Measurements from ENCODE around the gene FN3KRP.
"Not testable (repeated sequence)": the region's sequence is repeated elsewhere in the genome, so short reads cannot be mapped to it uniquely, and the experiment has no call there.

FN3KRP gene

GRCh38 chr17:82737967-82738877, 21.7 kb downstream of the FN3KRP start:
- no peak for TF ChIP-seq CTCF (IDR thresholded peaks at IDR 0.05; ENCODE audit: low read depth, low read length, missing control alignments)
- no peak for DNase-seq (ENCODE audit: low read depth)
- H3K4me3 ChIP-seq (ENCODE audit: low read depth, low read length): no peak overlapping the region

GRCh38 chr17:82740906-82741759, 24.6 kb downstream of the FN3KRP start:
- TF ChIP-seq CTCF (IDR thresholded peaks at IDR 0.05; ENCODE audit: low read depth, low read length, missing control alignments): no peak
- H3K4me3 ChIP-seq (ENCODE audit: low read depth, low read length): no peak overlapping the region
- DNase-seq (ENCODE audit: low read depth): no peak

DNA sequence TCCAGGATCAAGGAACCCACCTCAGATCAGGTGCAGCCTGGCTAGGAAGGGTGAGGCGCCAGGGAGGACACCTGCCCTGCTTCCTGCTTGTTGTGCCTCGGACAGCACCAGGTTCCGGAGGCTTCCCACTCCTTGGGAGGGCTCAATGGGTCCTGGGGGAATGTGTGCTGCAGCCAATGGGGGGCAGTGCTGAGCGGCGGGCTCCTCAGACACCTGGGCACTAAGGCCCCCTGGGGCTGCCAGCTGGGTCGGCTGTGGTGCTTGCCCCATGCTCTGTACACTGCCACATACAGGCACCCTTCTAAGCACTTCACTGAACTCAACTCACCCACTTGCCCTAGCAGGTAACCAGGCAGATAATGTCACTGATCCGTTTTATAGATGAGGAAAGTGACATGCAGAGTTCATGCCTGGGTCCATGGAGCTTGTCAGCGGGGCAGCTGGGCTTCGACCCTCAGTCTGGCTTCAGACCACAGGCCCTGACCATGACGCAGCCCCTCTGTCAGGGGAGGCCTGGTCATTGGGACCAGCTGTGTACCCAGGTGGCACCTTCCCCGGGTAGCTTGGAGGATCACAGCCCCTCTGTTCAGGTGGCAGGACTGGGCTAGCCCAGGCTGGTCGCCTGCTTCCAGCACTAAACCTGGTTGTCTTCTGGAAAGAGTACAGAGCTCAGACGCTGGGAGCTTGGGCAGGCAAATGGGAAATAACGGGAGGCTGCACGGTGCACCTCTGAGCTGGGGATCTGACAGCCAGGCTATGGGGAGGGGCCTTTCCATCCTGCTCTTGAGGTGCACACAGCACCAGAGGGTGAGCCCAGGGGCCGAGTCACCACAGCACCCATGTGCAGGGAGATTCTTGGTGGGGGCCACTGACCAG, 27.1 kb downstream of the FN3KRP start:
- no peak for DNase-seq (ENCODE audit: low read depth)
- TF ChIP-seq CTCF (IDR thresholded peaks at IDR 0.05; ENCODE audit: low read depth, low read length, missing control alignments): no peak
- H3K4me3 ChIP-seq (ENCODE audit: low read depth, low read length): no peak overlapping the region

DNA sequence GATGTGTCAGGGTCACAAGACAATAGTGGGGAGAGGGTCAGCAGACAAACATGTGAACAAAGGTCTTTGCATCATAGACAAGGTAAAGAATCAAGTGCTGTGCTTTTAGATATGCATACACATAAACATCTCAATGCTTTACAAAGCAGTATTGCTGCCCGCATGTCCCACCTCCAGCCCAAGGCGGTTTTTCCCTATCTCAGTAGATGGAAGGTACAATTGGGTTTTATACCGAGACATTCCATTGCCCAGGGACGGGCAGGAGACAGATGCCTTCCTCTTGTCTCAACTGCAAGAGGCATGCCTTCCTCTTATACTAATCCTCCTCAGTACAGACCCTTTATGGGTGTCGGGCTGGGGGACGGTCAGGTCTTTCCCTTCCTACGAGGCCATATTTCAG, 28.2 kb downstream of the FN3KRP start:
- not testable (repeated sequence) for DNase-seq (ENCODE audit: low read depth); H3K4me3 ChIP-seq (ENCODE audit: low read depth, low read length)

- no peak for DNase-seq (ENCODE audit: low read depth)
- no peak overlapping the region for H3K4me3 ChIP-seq (ENCODE audit: low read depth, low read length)
These were observed 29.0 kb downstream of the FN3KRP start for GRCh38 chr17:82745524-82745923.

DNA sequence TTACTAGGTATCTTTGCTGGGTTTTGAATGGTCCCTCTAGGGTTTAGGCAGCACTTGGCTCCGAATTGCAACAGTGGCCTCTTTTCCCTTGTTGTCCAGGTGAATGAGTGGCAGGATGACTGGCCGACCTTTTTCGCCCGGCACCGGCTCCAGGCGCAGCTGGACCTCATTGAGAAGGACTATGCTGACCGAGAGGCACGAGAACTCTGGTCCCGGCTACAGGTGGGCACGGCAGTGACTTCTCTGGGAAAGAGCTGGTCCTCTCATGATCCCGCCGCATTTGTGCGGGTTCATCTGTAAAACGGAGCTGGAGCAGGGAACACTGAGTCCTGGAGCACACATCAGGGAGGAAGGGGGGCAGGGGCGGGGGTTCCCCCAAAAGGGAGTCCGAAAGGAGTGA, 32.2 kb downstream of the FN3KRP start:
- TF ChIP-seq CTCF (IDR thresholded peaks at IDR 0.05; ENCODE audit: low read depth, low read length, missing control alignments): no peak

More at GRCh38 chr17:82745524-82745923, 29.0 kb downstream of the FN3KRP start:
- no peak for TF ChIP-seq CTCF (IDR thresholded peaks at IDR 0.05; ENCODE audit: low read depth, low read length, missing control alignments)

More for the DNA sequence above, 32.2 kb downstream of the FN3KRP start:
- DNase-seq (ENCODE audit: low read depth): no peak
- no peak overlapping the region for H3K4me3 ChIP-seq (ENCODE audit: low read depth, low read length)

All from GM12864 (cell line).